Muscle layer of colon (tissue), 2 donors: ENCODE data around the gene SORCS2.

Experiments
- H3K27ac ChIP-seq: one replicate; pipeline ENCODE4 v1.7.0; 2013; ENCODE audit warnings: low read depth, mild to moderate bottlenecking, low read length, moderate library complexity
- H3K27me3 ChIP-seq, 2 donors: one replicate each; pipeline ENCODE4 v1.7.0; 2013; ENCODE audit warnings: low read length in 2 of 2, mild to moderate bottlenecking in 2 of 2; ENCODE audit not compliant: insufficient read depth in 2 of 2, control insufficient read depth in 1 of 2
- H3K36me3 ChIP-seq: one replicate; pipeline ENCODE4 v1.7.0; 2013; ENCODE audit warnings: mild to moderate bottlenecking, low read length; ENCODE audit not compliant: insufficient read depth
- H3K4me1 ChIP-seq: one replicate; pipeline ENCODE4 v1.7.0; 2013; ENCODE audit warnings: mild to moderate bottlenecking, low read length; ENCODE audit not compliant: insufficient read depth
- H3K4me3 ChIP-seq, 2 donors: one replicate each; pipeline ENCODE4 v1.7.0; 2013; ENCODE audit warnings: low read length in 2 of 2, low read depth in 1 of 2, mild to moderate bottlenecking in 1 of 2, moderate library complexity in 1 of 2
- H3K9ac ChIP-seq: one replicate; pipeline ENCODE4 v1.7.0; 2013; ENCODE audit warnings: low read length
- H3K9me3 ChIP-seq: one replicate; pipeline ENCODE4 v1.7.0; 2013; ENCODE audit warnings: mild to moderate bottlenecking, low read length
- donor health status: abdominal sarcoma.
- donor health status: Adenocarcinoma of cecum.

SORCS2 gene

DNA sequence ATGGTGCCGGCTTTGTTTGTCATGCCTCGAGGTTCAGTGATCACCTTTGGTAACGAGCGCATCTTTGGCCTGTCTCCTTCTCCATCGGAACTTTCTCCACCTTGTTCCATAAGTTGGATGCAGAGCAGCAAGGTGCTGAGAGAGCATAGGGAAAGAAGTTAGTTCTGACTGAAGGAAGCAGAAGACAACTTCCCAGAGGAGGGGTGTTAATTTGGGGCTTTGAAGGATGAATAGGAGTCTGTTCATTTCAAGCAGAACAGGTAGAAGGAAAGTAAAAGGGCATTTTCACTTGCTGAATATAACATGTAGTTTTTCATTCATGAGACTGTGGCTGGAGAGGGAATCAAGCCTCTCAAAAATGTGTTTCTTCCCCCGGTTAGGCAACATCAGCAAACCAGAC is 474.4 kb downstream of the SORCS2 start:
- H3K27ac ChIP-seq: no peak overlapping the region
- H3K27me3 ChIP-seq: no peaks in the 10 kb centered on the region
- no peaks in the 10 kb centered on the region for H3K36me3 ChIP-seq

DNA sequence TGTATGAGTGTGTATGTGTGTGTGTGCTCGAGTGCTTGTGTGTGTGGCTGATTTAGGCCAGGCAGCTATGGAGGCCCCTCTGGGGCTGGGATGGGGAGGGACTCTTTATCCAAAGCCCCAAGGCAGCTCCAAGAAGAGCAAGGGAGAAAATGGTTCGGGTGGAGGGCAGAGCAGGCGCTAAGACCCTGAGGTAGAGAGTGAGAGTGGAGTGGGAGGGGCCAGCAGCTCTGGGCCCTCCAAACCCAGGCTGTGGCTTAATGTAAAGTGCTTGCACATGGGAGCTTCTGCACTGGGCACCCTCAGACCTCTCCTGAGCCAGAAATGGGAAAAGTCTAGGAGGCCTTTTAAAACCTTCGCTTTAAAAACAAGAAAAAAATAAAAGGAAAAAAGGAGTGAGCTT is 475.9 kb downstream of the SORCS2 start:
- H3K36me3 ChIP-seq: no peaks in the 10 kb centered on the region
- no peak overlapping the region for H3K9ac ChIP-seq
- no peaks in the 10 kb centered on the region for H3K4me1 ChIP-seq
- H3K27me3 ChIP-seq: no peaks in the 10 kb centered on the region
- no peaks in the 10 kb centered on the region for H3K9me3 ChIP-seq
- H3K27ac ChIP-seq: no peak overlapping the region
- no peak overlapping the region for H3K4me3 ChIP-seq

More for the DNA sequence above, 474.4 kb downstream of the SORCS2 start:
- Histone ChIP-seq H3K4me3 (no peak overlapping the region), H3K9ac (no peak overlapping the region), H3K9me3 (no peaks in the 10 kb centered on the region), H3K4me1 (no peaks in the 10 kb centered on the region)

DNA sequence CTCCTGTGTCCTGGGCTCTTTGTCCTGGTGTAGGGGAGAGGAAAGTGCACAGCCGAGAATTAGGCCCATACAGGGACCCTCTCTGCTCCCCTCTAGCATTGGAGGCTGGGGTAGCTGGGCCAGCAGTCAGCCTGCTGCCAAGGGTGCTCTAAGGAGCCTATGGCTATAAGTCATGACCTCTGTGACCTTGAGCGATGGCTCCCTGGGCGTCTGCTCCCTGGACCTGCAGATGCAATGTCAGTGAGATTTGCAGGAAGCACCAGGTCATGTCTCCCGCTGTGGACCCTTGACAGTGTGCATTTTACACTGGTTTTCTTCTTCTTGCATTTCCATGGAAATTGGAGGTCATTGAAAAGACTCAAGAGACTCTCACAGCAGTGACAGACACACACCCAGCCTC is 476.5 kb downstream of the SORCS2 start:
- Histone ChIP-seq H3K27me3 (no peaks in the 10 kb centered on the region), H3K27ac (no peak overlapping the region), H3K9me3 (no peaks in the 10 kb centered on the region), H3K4me1 (no peaks in the 10 kb centered on the region), H3K4me3 (no peak overlapping the region), H3K36me3 (no peaks in the 10 kb centered on the region), H3K9ac (no peak overlapping the region)

DNA sequence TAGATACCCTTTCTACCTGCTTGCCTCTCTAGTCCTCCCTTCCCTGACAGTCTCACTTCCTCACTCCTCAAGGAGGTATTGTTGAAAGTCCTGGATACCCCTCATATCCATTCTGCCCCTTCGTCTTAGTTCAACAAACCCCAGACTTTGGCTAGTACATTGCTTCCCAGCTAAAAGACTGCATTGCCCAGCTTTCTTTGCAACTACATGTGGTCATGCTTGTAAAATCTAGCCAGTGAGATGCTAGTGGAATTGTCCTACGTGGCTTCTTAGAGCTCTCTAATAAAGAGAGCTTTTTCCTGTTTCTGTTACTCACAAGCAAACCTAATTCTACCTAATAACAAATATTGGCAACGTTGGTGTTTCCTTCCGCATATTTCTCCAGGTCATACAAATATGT is 480.3 kb downstream of the SORCS2 start:
- Histone ChIP-seq H3K9me3 (no peaks in the 10 kb centered on the region), H3K27me3 (no peaks in the 10 kb centered on the region), H3K4me1 (no peaks in the 10 kb centered on the region), H3K9ac (no peak overlapping the region), H3K4me3 (no peak overlapping the region), H3K36me3 (no peaks in the 10 kb centered on the region), H3K27ac (no peak overlapping the region)

DNA sequence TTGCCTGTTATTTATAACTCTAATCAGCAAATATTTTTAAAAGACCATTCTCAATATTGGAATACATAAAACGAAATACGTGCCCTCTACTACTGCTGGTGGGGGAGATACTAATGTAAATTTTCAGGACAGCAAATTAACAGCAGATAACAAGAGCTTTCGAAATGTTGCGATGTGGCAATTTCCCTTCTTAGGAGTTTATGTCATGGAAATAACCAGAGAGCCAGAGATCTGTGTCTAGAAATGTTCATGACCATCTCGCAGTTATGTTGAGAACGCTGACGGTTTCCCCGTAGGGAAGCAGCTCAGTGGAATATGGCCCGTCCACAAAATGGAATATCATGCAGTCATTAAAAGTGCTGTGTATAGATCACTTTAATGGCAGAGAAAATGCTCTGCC is 480.8 kb downstream of the SORCS2 start:
- Histone ChIP-seq H3K9ac (no peak overlapping the region), H3K27ac (no peak overlapping the region), H3K4me1 (no peaks in the 10 kb centered on the region), H3K27me3 (no peaks in the 10 kb centered on the region), H3K36me3 (no peaks in the 10 kb centered on the region), H3K4me3 (no peak overlapping the region), H3K9me3 (no peaks in the 10 kb centered on the region)

DNA sequence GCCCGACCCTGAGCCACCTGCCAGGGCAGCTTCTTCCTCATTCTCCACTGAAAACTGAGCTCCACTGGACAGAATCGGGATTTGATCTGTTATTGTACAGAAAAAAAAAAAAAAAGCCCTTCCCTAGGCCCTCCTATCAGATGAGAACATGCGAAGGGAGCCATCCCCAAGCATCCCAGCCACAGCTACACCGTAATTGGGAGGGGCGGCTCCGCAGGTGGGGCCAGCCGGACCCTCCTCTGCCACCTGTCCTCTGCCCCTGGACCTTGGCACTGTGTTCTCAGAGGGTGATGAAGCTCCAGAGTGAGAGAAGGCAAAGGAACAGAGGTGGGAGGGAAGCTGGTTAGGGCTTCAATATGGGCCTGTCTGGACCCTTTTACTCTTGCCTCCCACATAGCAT is 482.4 kb downstream of the SORCS2 start:
- Histone ChIP-seq H3K4me3 (no peak overlapping the region), H3K9me3 (no peaks in the 10 kb centered on the region), H3K36me3 (no peaks in the 10 kb centered on the region), H3K9ac (no peak overlapping the region), H3K4me1 (no peaks in the 10 kb centered on the region), H3K27ac (no peak overlapping the region), H3K27me3 (no peaks in the 10 kb centered on the region)

DNA sequence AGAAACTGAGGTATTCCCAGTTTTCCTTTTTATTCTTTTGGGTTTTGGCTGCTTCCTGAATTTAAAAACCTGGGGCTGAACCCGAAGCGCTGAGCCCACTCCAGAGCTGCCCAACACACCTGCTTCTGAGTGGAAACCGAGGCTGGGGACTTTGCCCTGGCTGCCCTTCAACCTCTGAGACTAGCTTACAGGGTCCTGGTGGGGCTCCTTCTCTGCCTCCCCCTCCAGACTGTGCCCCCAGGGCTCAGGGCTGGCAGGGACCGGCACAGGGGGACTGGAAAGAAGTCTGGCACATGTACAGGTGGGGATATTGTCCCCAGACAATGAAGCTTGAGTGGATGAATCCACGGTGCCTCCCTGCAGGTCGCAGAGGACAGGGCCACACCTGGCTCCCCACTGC is 482.8 kb downstream of the SORCS2 start:
- Histone ChIP-seq H3K9ac (no peak overlapping the region), H3K9me3 (no peaks in the 10 kb centered on the region), H3K4me3 (no peak overlapping the region), H3K4me1 (no peaks in the 10 kb centered on the region), H3K36me3 (no peaks in the 10 kb centered on the region), H3K27me3 (no peaks in the 10 kb centered on the region), H3K27ac (no peak overlapping the region)

DNA sequence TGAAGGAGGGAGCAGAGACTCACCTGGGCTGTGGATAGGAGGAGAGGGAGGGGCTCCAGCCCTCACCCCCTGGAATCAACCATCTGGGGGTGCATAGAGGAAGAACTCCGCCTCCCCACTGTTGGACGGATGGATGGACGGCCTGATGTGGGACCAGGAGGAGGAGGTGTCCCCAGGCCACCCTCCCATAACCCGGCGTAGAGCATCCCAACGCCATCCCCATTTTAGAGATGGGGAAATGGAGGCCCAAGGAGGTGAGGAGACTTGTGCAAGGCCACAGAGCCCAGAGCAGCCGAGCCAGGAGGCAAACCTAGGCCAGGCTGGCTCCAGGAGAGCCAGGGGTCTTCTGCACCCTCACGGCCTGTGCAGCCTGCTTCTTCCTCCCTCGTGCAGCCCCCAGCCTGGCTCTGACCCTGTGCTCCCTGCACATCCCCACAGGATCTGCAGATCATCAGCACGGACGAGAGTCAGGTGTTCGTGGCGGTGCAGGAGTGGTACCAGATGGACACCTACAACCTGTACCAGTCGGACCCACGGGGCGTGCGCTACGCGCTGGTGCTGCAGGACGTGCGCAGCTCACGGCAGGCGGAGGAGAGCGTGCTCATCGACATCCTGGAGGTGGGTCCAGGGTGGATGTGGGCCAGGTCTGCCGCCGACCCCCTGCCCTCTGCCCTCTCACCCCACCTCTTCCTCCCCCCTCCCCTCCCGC is 483.4 kb downstream of the SORCS2 start:
- H3K27ac ChIP-seq: no peak overlapping the region
- no peak overlapping the region for H3K4me3 ChIP-seq
- no peaks in the 10 kb centered on the region for H3K4me1 ChIP-seq
- H3K36me3 ChIP-seq: no peaks in the 10 kb centered on the region
- no peaks in the 10 kb centered on the region for H3K27me3 ChIP-seq
- H3K9me3 ChIP-seq: no peaks in the 10 kb centered on the region
- no peak overlapping the region for H3K9ac ChIP-seq

DNA sequence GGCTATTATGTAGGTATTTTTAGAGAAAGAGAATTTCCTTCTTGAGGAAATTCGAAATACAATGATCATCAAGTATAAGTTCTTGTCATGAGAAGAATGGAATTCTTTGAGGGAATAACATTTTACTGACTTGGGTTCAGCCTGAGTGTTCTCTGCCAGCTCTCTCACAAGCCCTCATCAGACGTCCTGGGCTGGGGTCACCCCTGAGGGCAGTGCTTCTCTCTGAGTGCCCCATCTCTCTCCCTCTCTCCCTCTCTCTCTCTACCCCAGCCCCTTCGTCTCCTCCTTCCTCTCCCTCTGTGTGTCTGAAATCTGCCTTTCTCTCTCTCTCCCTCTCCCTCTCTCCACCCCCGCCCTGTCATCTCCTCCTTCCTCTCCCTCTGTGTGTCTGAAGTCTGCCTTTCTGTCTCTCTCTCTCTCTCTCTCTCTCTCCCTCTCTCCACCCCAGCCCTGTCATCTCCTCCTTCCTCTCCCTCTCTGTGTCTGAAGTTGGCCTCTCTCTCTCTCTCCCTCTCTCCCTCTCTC is 484.1 kb downstream of the SORCS2 start:
- Histone ChIP-seq H3K36me3 (no peaks in the 10 kb centered on the region), H3K27ac (no peak overlapping the region), H3K4me1 (no peaks in the 10 kb centered on the region), H3K27me3 (no peaks in the 10 kb centered on the region), H3K9ac (no peak overlapping the region), H3K4me3 (no peak overlapping the region), H3K9me3 (no peaks in the 10 kb centered on the region)

DNA sequence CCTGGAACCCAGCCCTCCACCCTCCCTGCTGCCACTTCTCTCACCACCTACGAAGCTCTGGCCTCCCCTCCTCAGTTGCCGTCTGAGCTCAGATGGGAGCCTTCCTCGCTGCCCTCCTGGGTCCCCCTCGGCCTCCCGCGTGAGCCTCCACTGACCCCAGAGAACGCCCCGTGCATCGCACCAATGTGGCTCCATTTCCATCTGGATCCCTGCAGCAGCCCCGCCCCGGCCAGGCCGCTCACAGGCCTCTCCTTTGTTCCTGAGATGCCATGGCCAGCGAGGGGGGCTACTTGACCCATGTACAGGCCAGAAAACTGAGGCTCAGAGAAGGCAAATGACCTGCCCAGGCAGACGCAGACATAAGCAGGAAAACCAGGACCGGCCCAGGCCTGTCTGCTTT is 484.7 kb downstream of the SORCS2 start:
- no peak overlapping the region for H3K4me3 ChIP-seq
- no peaks in the 10 kb centered on the region for H3K4me1 ChIP-seq
- H3K27me3 ChIP-seq: no peaks in the 10 kb centered on the region
- H3K36me3 ChIP-seq: no peaks in the 10 kb centered on the region
- H3K9ac ChIP-seq: no peak overlapping the region
- no peak overlapping the region for H3K27ac ChIP-seq
- H3K9me3 ChIP-seq: no peaks in the 10 kb centered on the region

DNA sequence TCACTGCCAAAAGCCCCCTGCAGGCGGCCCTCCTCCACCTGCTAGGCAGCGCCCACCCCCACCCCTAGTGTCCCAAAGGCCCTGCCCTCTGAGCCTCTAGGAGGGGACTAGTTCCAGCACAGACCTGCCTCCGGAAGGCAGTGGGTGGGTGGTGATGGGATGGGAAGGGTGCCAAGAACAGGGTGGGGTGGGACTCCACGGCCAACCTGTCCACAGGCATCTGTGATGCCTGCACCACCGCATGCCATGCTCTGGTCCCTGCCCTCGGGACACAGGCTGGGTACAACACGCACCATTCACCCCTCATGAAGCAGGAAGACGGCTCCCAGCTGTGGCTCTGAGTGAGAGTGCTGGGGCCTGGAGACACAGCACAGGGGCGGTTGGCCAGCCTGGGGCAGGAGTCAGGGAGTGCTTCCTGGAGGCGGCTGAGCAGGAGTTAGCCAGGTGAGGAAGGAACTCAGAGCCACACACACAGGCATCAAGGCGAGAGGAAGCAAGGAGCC is 485.5 kb downstream of the SORCS2 start:
- H3K9ac ChIP-seq: no peak overlapping the region
- H3K4me3 ChIP-seq: no peak overlapping the region
- no peaks in the 10 kb centered on the region for H3K9me3 ChIP-seq
- H3K36me3 ChIP-seq: no peaks in the 10 kb centered on the region
- no peaks in the 10 kb centered on the region for H3K27me3 ChIP-seq
- no peak overlapping the region for H3K27ac ChIP-seq
- no peaks in the 10 kb centered on the region for H3K4me1 ChIP-seq

DNA sequence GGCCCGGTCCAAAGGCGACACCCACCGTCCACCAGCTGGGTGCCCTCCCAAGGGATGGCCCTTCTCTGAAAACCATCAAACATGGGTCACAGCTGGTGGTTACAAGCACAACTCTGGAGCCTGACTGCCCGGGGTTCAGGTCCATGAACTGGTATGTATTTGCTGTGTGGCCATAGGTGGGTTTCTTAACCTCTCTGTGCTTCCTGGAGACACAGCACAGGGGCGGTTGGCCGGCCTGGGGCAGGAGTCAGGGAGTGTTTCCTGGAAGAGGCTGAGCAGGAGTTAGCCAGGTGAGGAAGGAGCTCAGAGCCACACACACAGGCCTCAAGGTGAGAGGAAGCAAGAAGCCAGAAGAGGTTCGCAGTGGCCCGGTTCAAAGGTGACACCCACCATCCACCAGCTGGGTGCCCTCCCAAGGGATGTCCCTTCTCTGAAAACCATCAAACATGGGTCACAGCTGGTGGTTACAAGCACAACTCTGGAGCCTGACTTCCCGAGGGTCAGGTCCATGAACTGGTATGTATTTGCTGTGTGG is 486.0 kb downstream of the SORCS2 start:
- H3K9me3 ChIP-seq: no peaks in the 10 kb centered on the region
- no peak overlapping the region for H3K4me3 ChIP-seq
- no peaks in the 10 kb centered on the region for H3K27me3 ChIP-seq
- no peak overlapping the region for H3K27ac ChIP-seq
- H3K36me3 ChIP-seq: no peaks in the 10 kb centered on the region
- H3K9ac ChIP-seq: no peak overlapping the region
- H3K4me1 ChIP-seq: no peaks in the 10 kb centered on the region
